KBM-7 (cell line): Measurements from ENCODE around the gene UCN.
"Not testable (repeated sequence)": the region's sequence is repeated elsewhere in the genome, so short reads cannot be mapped to it uniquely, and the experiment has no call there.

Experiments used
- DNase-seq: peaks from one replicate; pipeline ENCODE4 v3.0.0-alpha.2; 2015
- in situ Hi-C: fragments of 300-500 bp; cut with MboI; formaldehyde crosslinking; loops from 2 replicates; pipeline ENCODE4 v1.14.3; 2020; ENCODE audit warnings: low sequenced_read_pairs, low pct_unique_long_range_greater_than_20kb, mixed read lengths

Gene UCN

DNA sequence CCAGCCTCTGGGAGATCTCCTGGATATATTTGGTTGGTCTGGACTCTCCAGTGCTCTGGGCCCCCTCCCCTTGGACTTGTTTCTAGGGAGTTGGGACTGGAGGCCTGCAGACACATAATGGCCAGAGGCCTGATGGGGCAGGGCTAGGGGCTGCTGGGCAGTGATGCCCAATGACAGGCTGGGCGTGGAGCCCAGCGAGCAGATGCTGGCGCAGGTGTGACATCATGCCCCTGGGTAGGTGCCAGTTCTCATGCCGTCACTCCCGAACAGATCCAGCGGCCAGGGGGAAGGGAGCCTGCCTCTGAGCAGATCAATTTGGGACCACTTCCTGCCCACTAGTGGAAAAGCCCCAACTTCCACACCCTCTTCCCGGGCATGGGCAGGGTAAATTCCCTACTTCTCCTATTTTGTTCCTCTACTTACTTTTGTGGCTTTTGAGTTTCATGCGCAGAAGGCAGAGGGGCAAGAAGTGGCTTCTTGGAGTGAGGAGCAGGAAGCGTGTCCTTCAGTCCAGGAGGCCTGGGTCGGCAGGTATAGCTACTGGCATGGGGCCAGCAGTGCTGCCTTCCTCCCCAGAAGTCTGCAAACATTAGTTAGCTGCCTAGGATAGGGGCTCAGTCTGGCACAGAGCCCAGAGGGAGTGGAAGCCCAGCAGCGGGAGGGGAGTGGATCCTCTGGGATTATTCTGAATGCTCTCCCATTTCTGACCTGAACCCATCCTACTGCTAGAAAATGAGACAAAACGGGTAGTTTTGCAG is 8.6 kb upstream of the UCN start:
- DNase-seq: no peak
- in situ Hi-C loops: no loop called here

DNA sequence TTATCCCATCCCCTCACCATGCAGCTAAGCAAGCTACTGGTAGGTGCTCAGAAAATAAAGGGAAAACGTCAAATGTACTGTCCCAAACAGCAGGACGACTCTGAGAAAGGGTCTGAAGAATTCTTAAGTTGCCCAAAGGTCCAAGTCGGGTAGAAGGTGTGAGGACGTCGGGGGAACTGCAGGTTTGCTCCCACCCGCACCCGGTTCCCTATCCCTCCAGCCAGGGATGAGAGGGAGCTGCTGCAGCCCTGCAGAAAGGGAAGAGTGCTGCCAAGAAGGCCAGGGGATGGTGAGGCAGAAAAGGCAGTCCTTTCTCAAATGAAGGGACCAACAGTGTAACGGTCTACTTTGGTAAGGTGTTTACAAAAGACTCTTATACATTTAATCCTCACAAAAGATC is 6.9 kb upstream of the UCN start:
- no peak for DNase-seq
- in situ Hi-C loops: no loop called here

DNA sequence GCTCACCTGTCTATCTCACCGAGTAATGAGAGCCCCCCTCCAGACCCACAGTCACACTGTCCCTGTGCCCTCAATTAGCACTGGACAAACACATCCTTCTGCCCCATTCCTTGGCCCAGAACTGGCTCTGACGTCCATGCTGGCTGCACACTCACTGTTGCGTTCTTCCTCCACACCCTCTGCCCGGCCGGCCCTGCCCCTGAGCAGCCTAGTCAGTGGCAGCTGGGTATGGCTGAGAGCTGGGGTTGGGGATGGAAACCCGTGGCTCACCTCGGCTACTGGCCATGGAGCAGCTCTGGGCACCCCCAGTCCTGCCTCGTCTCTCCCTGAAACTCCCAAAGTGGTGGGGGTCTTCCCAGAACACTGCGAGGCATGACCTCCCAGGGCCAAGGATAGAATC is 6.5 kb upstream of the UCN start:
- no peak for DNase-seq
- in situ Hi-C loops: no loop called here

DNA sequence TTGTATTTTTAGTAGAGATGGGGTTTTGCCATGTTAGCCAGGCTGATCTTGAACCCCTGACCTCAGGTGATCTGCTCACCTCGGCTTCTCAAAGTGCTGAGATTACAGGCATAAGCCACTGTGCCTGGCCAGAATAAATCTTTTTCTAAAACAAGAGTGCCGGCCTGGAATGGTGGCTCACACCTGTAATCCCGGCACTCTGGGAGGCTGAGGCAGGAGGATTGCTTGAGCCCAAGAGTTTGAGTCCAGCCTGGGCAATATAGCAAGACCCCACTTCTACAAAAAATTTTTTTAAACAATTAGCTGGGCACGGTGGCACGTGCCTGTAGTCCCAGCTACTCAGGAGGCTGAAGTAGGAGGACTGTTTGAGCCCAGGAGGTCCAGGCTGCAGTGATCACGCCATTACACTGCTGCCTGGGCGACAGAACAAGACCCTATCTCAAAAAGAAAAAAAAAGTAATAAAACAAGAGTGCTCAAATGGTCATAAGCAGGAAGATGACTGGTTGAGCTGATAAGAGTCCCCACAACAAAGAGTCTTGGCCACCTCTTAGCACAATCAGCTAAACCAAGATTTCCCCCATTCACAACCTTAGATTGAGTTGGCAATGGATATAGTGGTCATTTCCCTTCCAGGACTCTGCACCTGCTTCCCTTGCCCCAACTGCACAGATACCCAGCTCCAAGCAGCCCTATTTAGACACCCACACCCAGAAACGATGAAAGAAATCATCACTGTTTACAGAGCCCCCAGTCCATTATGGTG is 5.8 kb upstream of the UCN start:
- in situ Hi-C loops: no loop called here

DNA sequence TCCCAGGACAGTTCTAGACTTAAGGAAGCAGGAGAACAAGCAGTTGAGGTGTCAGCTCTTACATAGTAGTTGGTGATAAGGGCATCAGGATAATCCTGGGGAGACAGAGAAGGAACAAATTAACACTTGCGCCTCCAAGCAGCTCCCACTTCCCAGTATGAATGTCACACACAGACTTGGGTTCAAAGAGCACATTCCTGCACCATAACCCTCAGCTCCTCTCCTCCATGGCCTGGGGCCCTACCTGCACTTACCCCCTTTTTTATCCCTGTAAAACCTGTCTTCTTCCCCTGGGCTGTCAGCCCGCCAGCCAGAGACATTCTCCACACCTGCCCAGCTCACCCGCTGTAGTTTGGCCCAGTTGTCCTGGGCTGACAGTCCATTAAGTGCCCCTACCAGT is 3.9 kb upstream of the UCN start:
- in situ Hi-C loops: no loop called here
- no peak for DNase-seq

More for the DNA sequence above, 5.8 kb upstream of the UCN start:
- no peak for DNase-seq

DNA sequence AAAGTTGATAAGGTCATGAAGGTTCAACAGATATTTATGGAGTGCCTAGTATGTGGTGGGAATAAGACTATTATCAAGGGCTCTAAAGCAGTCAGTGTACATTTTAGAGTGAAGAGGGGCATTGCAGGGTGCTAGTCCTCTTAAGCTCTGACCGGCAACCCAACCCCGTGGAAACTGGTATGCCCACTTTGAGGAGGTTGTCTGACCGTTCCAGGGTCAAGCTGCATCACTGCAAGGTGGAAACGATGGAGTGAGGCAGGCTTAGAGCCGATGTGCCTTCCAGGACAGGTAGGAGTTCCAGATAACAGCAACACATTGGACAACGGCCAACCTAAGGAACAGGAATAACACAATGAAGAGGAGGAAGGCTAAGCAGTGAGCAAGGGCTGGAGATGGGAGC is 1.4 kb upstream of the UCN start:
- in situ Hi-C loops: no loop called here
- no peak for DNase-seq

DNA sequence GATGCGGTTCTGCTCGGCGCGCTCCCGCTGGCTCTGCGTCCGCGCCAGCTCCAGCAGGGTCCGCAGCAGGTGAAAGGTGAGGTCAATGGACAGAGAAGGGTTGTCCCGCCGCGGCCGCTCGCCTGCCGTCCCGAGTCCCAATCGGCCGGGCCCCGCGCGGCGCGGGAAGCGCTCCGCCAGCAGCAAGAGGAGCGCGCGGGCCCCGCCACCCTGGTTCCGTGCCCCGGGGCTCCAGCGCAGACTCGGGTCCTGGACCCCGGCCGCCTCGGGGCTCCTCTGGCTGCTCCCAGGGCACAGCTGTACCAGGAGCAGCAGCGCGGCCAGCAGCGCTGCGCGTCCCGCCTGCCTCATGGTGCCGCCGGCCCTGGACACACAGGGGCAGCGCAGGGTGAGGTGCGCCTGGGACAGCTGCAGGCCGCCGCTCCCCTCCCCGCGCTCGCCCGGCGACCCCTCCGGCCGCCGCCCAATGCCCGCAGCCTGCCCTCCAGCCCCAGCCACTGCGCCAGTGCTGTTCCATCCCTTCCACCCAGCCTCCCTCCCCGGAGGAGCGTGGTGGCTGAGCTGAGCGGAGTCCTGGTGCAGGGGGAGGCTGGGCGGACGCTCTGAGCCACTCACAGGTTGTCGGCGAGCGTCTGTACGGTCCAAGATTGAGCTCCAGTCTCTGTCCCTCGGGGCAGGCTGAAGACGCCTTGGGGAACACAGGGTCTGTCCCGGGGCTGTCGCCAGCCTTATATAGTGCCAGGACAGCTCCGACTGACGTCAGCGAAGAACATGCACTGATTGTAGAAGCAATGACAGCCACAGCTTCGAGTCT is 493 bp downstream of the UCN start:
- in situ Hi-C loops: no loop called here
- no peak for DNase-seq

DNA sequence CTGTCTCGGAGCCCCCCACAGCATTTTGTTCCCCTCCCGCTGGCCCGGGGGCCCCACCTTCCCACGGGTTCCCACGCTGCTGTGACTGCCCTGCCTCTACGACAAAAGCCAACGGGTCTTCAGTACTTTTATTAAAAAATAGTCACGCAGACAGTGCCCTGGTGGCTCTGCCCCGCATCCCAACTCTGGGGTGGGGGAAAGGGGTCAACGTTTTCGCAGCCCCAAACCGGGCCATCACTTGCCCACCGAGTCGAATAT is 1.0 kb downstream of the UCN start:
- in situ Hi-C loops: no loop called here
- no peak for DNase-seq

DNA sequence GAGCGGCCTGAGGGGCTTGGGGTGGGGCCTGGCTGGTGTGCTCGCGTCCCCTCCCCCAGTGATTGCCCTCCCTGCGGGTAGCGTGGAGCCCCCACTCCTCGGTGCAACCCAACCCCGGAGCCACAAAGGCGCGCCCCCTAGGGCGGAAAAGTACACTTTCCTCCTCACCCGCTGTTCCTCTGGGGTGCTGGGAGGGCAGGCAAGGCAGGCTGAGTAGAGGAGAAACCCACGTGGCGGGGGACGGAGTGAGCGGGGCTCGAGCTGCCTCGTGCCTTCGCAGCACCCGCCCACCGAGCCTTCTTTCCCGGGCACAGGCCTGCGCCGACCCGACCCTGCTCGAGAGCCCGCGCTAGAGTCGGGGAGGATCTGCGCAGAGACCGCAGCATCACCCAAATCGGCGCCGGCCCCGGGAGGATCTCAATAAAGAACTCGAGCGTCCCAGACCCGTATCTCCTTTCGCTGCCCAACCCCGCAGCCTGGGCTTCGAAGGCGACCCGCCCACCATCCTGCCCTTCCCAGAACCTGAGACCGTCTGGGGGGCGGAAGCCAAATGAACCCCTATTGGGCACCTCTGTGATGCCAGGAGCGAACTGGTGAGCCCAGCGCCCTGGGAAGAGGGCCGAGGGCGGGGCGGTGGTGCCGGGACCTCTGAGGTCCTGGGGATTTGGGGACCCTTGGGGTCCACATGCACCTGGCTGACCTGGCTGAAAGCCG is 1.5 kb downstream of the UCN start:
- in situ Hi-C loops: no loop called here
- no peak for DNase-seq

DNA sequence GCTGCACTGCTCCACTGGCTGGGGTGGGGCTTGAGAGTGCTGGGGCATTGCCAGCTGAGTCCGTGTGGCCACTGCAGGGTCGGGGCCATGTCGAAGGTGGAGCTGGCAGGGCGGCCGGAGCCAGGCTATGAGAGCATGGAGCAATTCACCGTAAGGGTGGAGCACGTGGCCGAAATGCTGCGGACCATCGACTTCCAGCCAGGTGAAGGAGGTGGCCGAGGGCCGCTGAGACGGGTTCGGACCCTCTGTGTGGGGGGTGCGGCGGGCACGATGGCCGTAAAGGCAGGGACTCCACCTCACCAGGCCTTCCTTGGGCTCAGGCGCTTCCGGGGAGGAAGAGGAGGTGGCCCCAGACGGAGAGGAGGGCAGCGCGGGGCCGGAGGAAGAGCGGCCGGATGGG is 2.1 kb downstream of the UCN start:
- no peak for DNase-seq
- in situ Hi-C loops: no loop called here

DNA sequence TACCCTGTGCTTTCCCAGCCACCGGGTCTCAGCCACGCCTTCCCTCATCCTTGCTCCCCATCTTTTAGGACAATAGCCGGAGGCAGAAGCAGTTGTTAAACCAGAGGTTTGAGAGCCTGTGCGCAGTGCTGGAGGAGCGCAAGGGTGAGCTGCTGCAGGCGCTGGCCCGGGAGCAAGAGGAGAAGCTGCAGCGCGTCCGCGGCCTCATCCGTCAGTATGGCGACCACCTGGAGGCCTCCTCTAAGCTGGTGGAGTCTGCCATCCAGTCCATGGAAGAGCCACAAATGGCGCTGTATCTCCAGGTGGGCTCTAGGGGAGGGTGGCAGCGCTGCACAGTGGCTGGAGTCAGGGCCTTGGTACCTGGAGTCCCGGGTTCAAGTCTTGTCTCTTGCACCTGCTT is 2.7 kb downstream of the UCN start:
- DNase-seq: no peak
- in situ Hi-C loops: no loop called here

DNA sequence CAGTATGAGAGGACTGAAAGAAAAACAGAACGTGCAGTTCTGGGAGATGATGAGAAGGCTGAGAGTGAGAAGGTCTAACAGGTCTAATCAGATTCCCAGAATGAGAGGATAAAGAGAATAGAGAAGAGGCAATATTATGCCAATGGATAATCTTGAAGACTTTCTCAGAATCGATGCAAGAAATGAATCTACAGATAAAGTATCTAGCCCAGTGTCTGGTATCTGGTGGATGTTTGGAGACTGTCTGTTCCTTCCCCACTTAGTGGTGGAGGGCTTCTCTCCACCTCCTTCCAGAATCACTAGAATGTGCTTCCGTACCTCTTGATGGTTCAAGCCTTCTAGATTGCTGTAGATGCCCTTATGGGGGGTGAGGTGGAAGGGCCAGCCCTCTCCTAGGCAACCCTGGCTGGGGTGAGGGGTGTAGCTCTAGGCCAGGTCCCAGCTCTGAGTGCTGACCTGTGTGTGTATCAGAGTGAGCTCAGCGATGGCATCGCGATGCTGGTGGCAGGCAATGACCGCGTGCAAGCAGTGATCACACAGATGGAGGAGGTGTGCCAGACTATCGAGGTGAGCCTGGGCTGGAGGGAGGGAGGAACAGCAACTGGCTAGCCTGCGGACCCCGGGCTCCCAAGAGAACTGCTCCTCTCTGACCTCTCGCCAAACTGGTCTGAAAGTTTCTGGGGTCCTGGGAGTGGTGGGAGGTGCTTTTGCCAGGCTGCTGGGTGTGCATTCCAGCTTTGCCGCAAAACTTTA is 3.6 kb downstream of the UCN start:
- in situ Hi-C loops: no loop called here
- DNase-seq: no peak

DNA sequence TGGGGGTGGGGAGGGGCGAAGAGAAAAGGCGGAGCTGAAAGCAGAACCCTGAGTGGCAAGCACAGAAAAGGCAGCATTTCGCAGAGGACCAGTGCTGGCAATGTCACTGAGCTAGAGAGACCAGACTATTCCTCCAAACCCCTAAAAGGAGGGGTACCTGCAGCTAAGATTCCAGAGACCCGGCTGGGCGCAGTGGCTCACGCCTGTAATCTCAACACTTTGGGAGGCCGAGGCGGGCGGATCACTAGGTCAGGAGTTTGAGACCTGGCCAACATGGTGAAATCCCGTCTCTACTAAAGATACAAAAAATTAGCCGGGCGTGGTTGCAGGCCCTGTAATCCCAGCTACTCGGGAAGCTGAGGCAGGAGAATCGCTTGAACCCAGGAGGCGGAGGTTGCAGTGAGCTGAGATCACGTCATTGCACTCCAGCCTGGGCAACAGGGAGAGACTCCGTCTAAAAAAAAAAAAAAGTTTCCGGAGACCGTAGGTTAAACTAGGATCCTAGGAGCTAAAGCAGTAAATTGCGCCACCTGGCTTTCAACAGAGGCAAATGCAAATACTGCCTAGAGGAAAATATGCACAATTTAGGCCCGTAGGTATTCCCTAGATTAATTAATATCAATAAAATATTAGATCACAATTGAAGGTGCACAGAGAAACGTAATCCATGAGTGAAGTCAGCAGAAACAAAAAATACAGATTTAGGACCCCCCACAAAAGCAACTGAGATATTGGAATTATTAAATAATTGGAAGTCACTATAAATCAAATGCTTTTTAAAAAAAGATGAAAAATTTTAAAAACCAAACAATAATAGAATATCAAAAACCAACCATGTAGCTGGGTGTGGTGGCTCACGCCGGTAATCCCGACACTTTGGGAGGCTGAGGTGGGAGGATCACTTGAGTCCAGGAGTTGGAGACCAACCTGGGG is 4.9 kb downstream of the UCN start:
- in situ Hi-C loops: no loop called here
- peak; percentile 79 for DNase-seq

DNA sequence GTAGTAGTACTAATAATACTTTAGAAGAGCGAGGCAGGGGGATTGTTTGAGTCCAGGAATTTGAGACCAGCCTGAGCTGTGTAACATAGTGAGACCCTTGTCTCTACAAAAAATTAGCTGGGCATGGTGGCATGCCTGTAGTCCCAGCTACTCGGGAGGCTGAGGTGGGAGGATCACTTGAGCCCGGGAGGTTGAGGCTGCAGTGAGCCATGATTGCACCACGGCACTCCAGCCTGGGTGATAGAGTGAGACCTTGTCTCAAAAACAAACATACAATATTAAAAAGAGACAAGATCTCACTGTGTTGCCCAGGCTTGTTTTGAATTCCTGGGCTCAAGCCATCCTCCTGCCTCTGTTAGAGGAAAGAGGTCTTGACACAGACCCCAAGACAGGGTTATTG is 7.6 kb downstream of the UCN start:
- DNase-seq, in situ Hi-C loops: not testable (repeated sequence)

DNA sequence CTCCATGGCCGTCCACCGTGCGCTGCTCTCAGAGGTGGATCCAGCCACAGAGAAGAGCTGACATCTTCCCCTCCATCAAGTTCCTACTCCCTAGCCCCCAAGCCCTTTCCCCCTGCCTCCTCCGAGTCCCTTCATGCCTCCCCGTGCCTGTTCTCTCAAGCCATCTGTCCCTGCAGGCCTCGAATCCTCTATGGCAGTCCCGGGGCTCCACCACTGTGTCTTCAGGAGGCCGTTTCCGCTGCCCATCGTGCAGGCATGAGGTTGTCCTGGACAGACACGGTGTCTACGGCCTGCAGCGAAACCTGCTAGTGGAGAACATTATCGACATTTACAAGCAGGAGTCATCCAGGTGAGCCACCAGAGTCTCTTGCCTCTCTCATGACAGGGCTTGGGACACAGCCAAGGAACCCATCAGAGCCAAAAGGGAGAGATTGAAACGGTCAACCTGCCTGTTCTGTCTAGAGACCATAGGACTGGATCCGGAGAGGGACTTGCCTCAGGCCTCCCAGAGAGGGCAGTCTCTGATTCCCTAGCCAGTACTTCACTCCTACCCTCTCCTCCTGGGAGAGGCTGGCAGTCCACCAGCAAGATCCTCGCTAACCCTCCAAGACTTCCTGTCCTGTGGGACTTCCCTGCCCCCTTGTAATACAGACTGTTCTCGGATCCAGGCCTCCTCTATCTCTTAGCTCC is 9.7 kb downstream of the UCN start:
- no peak for DNase-seq
- in situ Hi-C loops: no loop called here

DNA sequence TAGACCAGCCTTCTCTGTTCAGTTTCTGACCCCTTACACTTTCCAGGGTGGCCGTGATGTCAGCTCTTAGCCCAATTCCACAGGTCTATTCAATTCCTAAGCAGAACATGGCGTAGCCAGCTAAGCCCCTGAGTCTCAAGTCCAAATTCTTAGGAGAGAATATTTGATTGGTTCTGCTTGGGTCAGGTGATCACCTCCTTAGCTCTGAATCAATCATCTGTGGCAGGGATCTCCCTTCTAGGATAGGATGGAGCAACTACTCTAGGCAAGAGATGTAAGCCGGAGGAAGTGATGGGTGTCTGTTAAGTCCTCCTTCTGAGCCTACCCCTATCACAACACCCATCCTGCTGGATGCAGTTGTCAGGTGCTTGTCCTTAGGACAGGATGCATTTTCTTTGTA is 11.1 kb downstream of the UCN start:
- no peak for DNase-seq
- in situ Hi-C loops: no loop called here

DNA sequence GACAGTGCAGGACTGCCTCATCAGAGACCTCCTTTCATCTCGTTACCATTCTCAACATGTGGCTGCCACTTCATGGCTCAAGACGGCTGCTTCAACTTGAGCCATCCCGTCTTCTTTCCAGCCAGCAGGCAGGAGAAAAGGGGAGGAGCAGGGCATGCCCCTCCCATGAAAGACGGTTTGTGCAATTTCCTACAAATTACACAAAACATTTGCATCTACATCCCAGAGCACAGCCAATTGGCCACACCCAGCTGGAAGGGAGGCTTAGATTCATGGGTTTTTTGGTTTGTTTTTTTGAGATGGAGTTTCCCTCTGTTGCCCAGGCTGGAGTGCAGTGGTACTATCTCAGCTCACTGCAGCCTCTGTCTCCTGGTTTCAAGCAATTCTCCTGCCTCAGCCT is 11.8 kb downstream of the UCN start:
- DNase-seq: no peak
- in situ Hi-C loops: no loop called here

DNA sequence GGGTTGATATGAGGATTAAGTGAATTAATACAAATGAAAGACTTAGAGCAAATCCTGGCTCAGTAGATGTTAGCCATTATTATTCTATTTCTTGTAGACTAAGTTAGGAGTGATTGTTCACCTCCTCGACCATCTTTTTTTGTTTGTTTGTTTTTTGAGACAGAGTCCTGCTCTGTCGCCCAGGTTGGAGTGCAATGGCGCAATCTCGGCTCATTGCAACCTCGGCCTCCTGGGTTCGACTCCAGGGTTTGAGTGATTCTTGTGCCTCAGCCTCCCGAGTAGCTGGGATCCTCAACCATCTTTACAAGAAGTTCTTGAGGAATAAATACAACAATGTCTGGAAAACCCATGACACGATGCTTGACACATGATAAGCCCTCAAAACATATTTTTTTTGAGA is 13.3 kb downstream of the UCN start:
- no peak for DNase-seq

More for the DNA sequence above, 13.3 kb downstream of the UCN start:
- in situ Hi-C loops: no loop called here
